Caco-2 (cell line): ENCODE measurements around the gene ACBD5. TPM values are rescaled to one million over a fixed set of nuclear protein-coding genes. Genes with fewer than 3 reads are reported as not detected.

Experiments
- BruUV-seq: library from RNA; stranded (reverse); fragments of 400-500 nt; replicated peaks from 2 replicates; lab custom pipeline; 2021; lab: Mats Ljungman, UMichigan
- CTCF ChIA-PET: fragments of 300-600 bp; sonication (Branson Sonifier 250); formaldehyde crosslinking; loops from one replicate; lab custom pipeline; 2022; ENCODE audit warnings: antibody characterized with exemption; lab: Charles Lee
- POLR2A ChIA-PET: fragments of 300-600 bp; sonication (Branson Sonifier 250); formaldehyde crosslinking; loops from one replicate; lab custom pipeline; 2022; ENCODE audit warnings: antibody characterized with exemption; lab: Charles Lee
- DNase-seq, 2 experiments: peaks; one replicate each; pipeline versions ENCODE4 v3.0.0 to v3.0.0-alpha.2; 2020 to 2022
- H3K27me3 ChIP-seq: replicated peaks from 2 replicates; pipeline ENCODE4 v1.6.0; 2011; ENCODE audit warnings: low read length; ENCODE audit not compliant: control insufficient read depth, insufficient read depth
- H3K36me3 ChIP-seq: 2 replicates; pipeline ENCODE4 v1.5.1; 2011; ENCODE audit warnings: low read length; ENCODE audit not compliant: control insufficient read depth, insufficient read depth
- H3K4me1 ChIP-seq: fragments of 250-450 bp; sonication (Bioruptor Pico); 2 replicates; pipeline ENCODE4 v1.5.1; 2020; ENCODE audit warnings: mild to moderate bottlenecking
- H3K4me3 ChIP-seq: 2 replicates; pipeline ENCODE4 v1.5.1; 2011; ENCODE audit warnings: low read depth, mild to moderate bottlenecking, control low read depth, low read length
- H3K9me3 ChIP-seq: fragments of 250-450 bp; sonication (Bioruptor Pico); 2 replicates; pipeline ENCODE4 v1.5.1; 2020; ENCODE audit warnings: mild to moderate bottlenecking, moderate library complexity
- H3K27ac Mint-ChIP-seq: one replicate; pipeline ENCODE4 v1.8.0; 2022; ENCODE audit warnings: mixed read lengths; ENCODE audit not compliant: unreplicated experiment
- H3K27me3 Mint-ChIP-seq: one replicate; pipeline ENCODE4 v1.8.0; 2022; ENCODE audit warnings: mixed read lengths; ENCODE audit not compliant: insufficient read depth, unreplicated experiment
- H3K36me3 Mint-ChIP-seq: one replicate; pipeline ENCODE4 v1.8.0; 2022; ENCODE audit warnings: mild to moderate bottlenecking, mixed read lengths; ENCODE audit not compliant: insufficient read depth, unreplicated experiment
- H3K4me1 Mint-ChIP-seq: one replicate; pipeline ENCODE4 v1.8.0; 2022; ENCODE audit warnings: low read depth, mixed read lengths; ENCODE audit not compliant: unreplicated experiment
- H3K4me3 Mint-ChIP-seq: one replicate; pipeline ENCODE4 v1.8.0; 2022; ENCODE audit warnings: mild to moderate bottlenecking, moderate library complexity, mixed read lengths; ENCODE audit not compliant: unreplicated experiment
- H3K9me3 Mint-ChIP-seq: one replicate; pipeline ENCODE4 v1.8.0; 2022; ENCODE audit warnings: mixed read lengths; ENCODE audit not compliant: unreplicated experiment
- intact Hi-C: fragments of 100-400 bp; cut with micrococcal nuclease; formaldehyde crosslinking; loops from one replicate; pipeline ENCODE4 v1.10.0; 2022; ENCODE audit not compliant: unreplicated experiment
- total RNA-seq: library from RNA; stranded (reverse); gene quantifications from 2 replicates; pipeline ENCODE4 v1.2.3, GENCODE V29; 2022
- TF ChIP-seq, protein P1 (sequence below), 2 experiments: fragments of 200-600 bp in 1 of 2; IDR thresholded peaks; 1 replicate in 1 of 2; 2 replicates in 1 of 2; pipeline versions ENCODE4 v1.5.1 to v1.8.0; 2011 to 2022; ENCODE audit warnings: antibody characterized with exemption in 1 of 2, control low read depth in 1 of 2, inconsistent platforms in 1 of 2, low read depth in 1 of 2, low read length in 1 of 2, mild to moderate bottlenecking in 1 of 2, moderate library complexity in 1 of 2; ENCODE audit not compliant: insufficient read depth in 1 of 2, severe bottlenecking in 1 of 2, unreplicated experiment in 1 of 2

Gene ACBD5
- total RNA-seq, 1 experiment from 2014 or later, result 38.3 TPM

DNA sequence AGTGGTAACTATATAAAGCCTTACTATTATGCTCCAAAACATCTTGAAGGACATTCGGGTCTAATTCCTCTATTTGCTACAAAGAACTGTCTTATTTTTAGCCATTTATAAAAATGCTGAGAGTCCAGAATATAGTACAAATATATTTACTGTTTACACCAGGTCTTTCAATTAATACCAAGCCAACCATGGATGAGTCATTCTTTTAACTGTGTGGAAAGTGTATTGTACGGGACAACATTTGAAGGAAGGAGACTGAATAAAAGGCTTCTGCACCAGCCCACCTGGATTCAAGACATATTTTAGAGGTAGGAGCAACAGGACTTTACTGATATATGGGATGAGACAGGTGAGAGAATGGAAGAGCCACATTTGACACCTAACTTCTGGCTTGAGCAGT lies 50.1 kb downstream of the ACBD5 start:
- Histone ChIP-seq H3K36me3 (no peaks in the 10 kb centered on the region; the same call in 1 of the 2 replicates), H3K9me3 (no peaks in the 10 kb centered on the region), H3K4me3 (no peak overlapping the region), H3K4me1 (no peaks in the 10 kb centered on the region), H3K27me3 (no peaks in the 10 kb centered on the region)
- no TSS peak for BruUV-seq
- H3K4me3 Mint-ChIP-seq, result no peak overlapping the region
- H3K36me3 Mint-ChIP-seq, result peaks cover 23% of the 10 kb centered on the region
- no peaks in the 10 kb centered on the region for H3K4me1 Mint-ChIP-seq
- no peak overlapping the region for H3K27ac Mint-ChIP-seq
- DNase-seq, result no peak
- TF ChIP-seq, protein P1, sequence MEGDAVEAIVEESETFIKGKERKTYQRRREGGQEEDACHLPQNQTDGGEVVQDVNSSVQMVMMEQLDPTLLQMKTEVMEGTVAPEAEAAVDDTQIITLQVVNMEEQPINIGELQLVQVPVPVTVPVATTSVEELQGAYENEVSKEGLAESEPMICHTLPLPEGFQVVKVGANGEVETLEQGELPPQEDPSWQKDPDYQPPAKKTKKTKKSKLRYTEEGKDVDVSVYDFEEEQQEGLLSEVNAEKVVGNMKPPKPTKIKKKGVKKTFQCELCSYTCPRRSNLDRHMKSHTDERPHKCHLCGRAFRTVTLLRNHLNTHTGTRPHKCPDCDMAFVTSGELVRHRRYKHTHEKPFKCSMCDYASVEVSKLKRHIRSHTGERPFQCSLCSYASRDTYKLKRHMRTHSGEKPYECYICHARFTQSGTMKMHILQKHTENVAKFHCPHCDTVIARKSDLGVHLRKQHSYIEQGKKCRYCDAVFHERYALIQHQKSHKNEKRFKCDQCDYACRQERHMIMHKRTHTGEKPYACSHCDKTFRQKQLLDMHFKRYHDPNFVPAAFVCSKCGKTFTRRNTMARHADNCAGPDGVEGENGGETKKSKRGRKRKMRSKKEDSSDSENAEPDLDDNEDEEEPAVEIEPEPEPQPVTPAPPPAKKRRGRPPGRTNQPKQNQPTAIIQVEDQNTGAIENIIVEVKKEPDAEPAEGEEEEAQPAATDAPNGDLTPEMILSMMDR (IDR thresholded peaks at IDR 0.05; ENCODE audit: insufficient read depth in 1 of 2, low read depth in 1 of 2, low read length in 1 of 2, severe bottlenecking in 1 of 2, unreplicated experiment in 1 of 2), result no peak
- ChIA-PET CTCF (no interaction called here), POLR2A (no interaction called here)
- intact Hi-C loops, result no loop called here
- no peaks in the 10 kb centered on the region for H3K9me3 Mint-ChIP-seq
- H3K27me3 Mint-ChIP-seq, result no peaks in the 10 kb centered on the region

DNA sequence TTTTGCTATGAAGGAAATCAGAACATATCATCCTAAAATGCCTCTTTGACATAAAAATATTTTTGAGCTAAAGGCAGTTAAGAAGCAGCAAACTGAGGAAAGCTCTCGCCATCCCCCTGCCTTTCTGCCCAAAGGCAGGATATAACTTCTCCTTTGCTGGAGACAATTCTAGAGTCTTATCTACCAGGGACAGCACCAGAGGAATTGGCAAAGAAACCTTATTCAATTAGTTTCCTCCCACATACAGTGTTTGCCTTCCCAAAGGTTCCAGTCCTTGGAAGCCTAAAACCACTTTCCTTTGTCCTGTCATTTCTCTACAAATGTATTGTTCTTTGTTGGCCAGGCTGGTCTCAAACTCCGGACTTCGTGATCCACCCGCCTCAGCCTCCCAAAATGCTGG lies 51.7 kb downstream of the ACBD5 start:
- Mint-ChIP-seq H3K27ac (no peak overlapping the region), H3K4me1 (no peaks in the 10 kb centered on the region), H3K4me3 (no peak overlapping the region), H3K27me3 (no peaks in the 10 kb centered on the region), H3K36me3 (peaks cover 39% of the 10 kb centered on the region), H3K9me3 (no peaks in the 10 kb centered on the region)
- DNase-seq, result no peak
- TF ChIP-seq, protein P1 (IDR thresholded peaks at IDR 0.05; ENCODE audit: insufficient read depth in 1 of 2, low read depth in 1 of 2, low read length in 1 of 2, severe bottlenecking in 1 of 2, unreplicated experiment in 1 of 2), result no peak
- H3K4me1 ChIP-seq, result no peaks in the 10 kb centered on the region
- ChIA-PET CTCF (no interaction called here), POLR2A (no interaction called here)
- H3K9me3 ChIP-seq, result no peaks in the 10 kb centered on the region
- intact Hi-C loops, result no loop called here
- H3K27me3 ChIP-seq, result no peaks in the 10 kb centered on the region
- BruUV-seq, result no TSS peak
- H3K36me3 ChIP-seq, result peaks cover 5% of the 10 kb centered on the region
- no peak overlapping the region for H3K4me3 ChIP-seq

DNA sequence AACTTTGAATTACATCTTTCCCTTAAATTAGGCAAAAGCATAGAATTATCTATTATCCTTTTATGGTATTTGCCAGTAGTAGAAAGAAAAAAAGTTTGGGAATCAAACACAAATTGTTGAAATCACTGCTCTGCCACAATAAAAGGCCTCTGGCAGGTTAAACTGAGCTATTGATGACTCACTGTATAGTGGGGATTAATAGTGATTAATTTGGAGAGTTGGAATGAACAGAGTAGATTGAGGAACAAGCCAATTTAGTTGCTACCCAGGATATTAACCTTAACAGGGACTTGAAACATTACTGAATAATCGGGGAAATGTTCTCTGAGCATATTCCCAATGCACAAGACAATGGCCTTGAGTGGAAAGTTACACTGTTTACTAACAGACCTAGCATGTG lies 52.3 kb downstream of the ACBD5 start:
- Mint-ChIP-seq H3K36me3 (peaks cover 46% of the 10 kb centered on the region), H3K4me3 (no peak overlapping the region), H3K27ac (no peak overlapping the region), H3K27me3 (no peaks in the 10 kb centered on the region), H3K4me1 (no peaks in the 10 kb centered on the region), H3K9me3 (no peaks in the 10 kb centered on the region)
- TF ChIP-seq, protein P1 (IDR thresholded peaks at IDR 0.05; ENCODE audit: insufficient read depth in 1 of 2, low read depth in 1 of 2, low read length in 1 of 2, severe bottlenecking in 1 of 2, unreplicated experiment in 1 of 2), result no peak
- Histone ChIP-seq H3K4me3 (no peak overlapping the region), H3K36me3 (peaks cover 7% of the 10 kb centered on the region), H3K27me3 (no peaks in the 10 kb centered on the region), H3K4me1 (no peaks in the 10 kb centered on the region), H3K9me3 (no peaks in the 10 kb centered on the region)
- intact Hi-C loops, result no loop called here
- POLR2A ChIA-PET, result interaction anchor here (0.7 kb wide), 1 partner anchor 258 kb away, joined by 4 read pairs; no protein-coding TSS in a partner anchor
- CTCF ChIA-PET, result no interaction called here
- DNase-seq, result no peak
- BruUV-seq, result no TSS peak
